ENCODE data around the gene OLIG2. TPM values are rescaled to one million over a fixed set of nuclear protein-coding genes. Genes with fewer than 3 reads are reported as not detected.

OLIG2 gene
- polyA plus RNA-seq, 1 of the 3 experiments (the other 2 are of a cell fraction), result not detected

DNA sequence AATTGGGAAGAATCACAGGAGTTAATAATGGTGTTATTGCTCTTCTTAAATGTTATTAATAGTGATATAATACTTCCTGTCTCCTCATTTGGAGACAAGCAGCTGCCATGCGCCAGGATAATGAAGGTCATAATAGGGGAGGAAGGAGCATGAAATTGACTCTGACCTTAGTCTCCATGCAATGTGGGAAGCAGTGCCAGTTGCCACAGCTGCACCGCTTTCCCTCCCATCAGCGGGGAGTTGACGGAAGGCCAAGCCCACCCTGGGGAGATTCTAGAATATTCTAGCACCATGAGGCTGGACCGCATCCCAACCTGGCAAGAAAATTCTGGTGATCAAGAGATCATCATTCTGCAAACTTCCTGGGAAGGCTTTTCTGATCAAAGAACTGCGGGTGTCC is 33.2 kb downstream of the OLIG2 start:
- H3K27me3 ChIP-seq (ENCODE audit: insufficient read depth), result peaks cover 88% of the 10 kb centered on the region
- H3K4me1 ChIP-seq (ENCODE audit: control insufficient read depth in 1 of 2, insufficient read depth in 2 of 2, low read depth in 1 of 2, low read length in 1 of 2), result no peaks in the 10 kb centered on the region
- ChIA-PET CTCF (no interaction called here), POLR2A (no interaction called here)
- H2AFZ ChIP-seq (ENCODE audit: low read depth), result no peak overlapping the region
- H3K9ac ChIP-seq, result no peak overlapping the region
- no peaks in the 10 kb centered on the region for H3K9me2 ChIP-seq
- no peak overlapping the region for H3K4me3 ChIP-seq (ENCODE audit: low read depth in 2 of 2, low read length in 1 of 2)
- DNase-seq, result no peak
- H3F3A ChIP-seq (replicated peaks; ENCODE audit: insufficient read depth), result no peaks in the 10 kb centered on the region
- 6% methylated on average over 6 of the region's 6 CpGs for WGBS (ENCODE audit: low lambda C conversion rate)
- TF ChIP-seq, protein P1, sequence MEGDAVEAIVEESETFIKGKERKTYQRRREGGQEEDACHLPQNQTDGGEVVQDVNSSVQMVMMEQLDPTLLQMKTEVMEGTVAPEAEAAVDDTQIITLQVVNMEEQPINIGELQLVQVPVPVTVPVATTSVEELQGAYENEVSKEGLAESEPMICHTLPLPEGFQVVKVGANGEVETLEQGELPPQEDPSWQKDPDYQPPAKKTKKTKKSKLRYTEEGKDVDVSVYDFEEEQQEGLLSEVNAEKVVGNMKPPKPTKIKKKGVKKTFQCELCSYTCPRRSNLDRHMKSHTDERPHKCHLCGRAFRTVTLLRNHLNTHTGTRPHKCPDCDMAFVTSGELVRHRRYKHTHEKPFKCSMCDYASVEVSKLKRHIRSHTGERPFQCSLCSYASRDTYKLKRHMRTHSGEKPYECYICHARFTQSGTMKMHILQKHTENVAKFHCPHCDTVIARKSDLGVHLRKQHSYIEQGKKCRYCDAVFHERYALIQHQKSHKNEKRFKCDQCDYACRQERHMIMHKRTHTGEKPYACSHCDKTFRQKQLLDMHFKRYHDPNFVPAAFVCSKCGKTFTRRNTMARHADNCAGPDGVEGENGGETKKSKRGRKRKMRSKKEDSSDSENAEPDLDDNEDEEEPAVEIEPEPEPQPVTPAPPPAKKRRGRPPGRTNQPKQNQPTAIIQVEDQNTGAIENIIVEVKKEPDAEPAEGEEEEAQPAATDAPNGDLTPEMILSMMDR (IDR thresholded peaks at IDR 0.05), result no peak
- TF ChIP-seq RXRA (IDR thresholded peaks at IDR 0.05; ENCODE audit: borderline replicate concordance, low read depth) (no peak), TAF1 (IDR thresholded peaks at IDR 0.05; ENCODE audit: borderline replicate concordance, low read depth, low read length) (no peak), GATA2 (CRISPR knock-in tag; IDR thresholded peaks at IDR 0.05) (no peak), YY1 (IDR thresholded peaks at IDR 0.05; ENCODE audit: low read depth) (no peak), GABPA (IDR thresholded peaks at IDR 0.05; ENCODE audit: low read depth) (no peak), ELF1 (IDR thresholded peaks at IDR 0.05) (no peak), POLR2AphosphoS5 (IDR thresholded peaks at IDR 0.05; ENCODE audit: low read depth, low read length) (no peak), SMC3 (IDR thresholded peaks at IDR 0.05; ENCODE audit: low read depth, low read length) (no peak), CHD2 (IDR thresholded peaks at IDR 0.05; ENCODE audit: low read length, partially characterized antibody) (no peak), FOSL2 (IDR thresholded peaks at IDR 0.05; ENCODE audit: borderline replicate concordance, low read depth) (no peak), MEF2A (IDR thresholded peaks at IDR 0.05; ENCODE audit: borderline replicate concordance, low read depth) (no peak), EZH2phosphoT487 (IDR thresholded peaks at IDR 0.05; ENCODE audit: borderline replicate concordance, low read depth) (no peak), SIN3A (IDR thresholded peaks at IDR 0.05; ENCODE audit: borderline replicate concordance, low read depth, low read length) (no peak), NRF1 (IDR thresholded peaks at IDR 0.05; ENCODE audit: low read depth, low read length) (no peak), JUND (IDR thresholded peaks at IDR 0.05) (no peak)
- TF ChIP-seq, protein P2, sequence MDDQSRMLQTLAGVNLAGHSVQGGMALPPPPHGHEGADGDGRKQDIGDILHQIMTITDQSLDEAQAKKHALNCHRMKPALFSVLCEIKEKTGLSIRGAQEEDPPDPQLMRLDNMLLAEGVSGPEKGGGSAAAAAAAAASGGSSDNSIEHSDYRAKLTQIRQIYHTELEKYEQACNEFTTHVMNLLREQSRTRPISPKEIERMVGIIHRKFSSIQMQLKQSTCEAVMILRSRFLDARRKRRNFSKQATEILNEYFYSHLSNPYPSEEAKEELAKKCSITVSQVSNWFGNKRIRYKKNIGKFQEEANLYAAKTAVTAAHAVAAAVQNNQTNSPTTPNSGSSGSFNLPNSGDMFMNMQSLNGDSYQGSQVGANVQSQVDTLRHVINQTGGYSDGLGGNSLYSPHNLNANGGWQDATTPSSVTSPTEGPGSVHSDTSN (IDR thresholded peaks at IDR 0.05), result no peak
- TF ChIP-seq, protein P3, sequence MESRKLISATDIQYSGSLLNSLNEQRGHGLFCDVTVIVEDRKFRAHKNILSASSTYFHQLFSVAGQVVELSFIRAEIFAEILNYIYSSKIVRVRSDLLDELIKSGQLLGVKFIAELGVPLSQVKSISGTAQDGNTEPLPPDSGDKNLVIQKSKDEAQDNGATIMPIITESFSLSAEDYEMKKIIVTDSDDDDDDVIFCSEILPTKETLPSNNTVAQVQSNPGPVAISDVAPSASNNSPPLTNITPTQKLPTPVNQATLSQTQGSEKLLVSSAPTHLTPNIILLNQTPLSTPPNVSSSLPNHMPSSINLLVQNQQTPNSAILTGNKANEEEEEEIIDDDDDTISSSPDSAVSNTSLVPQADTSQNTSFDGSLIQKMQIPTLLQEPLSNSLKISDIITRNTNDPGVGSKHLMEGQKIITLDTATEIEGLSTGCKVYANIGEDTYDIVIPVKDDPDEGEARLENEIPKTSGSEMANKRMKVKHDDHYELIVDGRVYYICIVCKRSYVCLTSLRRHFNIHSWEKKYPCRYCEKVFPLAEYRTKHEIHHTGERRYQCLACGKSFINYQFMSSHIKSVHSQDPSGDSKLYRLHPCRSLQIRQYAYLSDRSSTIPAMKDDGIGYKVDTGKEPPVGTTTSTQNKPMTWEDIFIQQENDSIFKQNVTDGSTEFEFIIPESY (IDR thresholded peaks at IDR 0.05; ENCODE audit: borderline replicate concordance, low read depth), result no peak
- TF ChIP-seq, protein P4, sequence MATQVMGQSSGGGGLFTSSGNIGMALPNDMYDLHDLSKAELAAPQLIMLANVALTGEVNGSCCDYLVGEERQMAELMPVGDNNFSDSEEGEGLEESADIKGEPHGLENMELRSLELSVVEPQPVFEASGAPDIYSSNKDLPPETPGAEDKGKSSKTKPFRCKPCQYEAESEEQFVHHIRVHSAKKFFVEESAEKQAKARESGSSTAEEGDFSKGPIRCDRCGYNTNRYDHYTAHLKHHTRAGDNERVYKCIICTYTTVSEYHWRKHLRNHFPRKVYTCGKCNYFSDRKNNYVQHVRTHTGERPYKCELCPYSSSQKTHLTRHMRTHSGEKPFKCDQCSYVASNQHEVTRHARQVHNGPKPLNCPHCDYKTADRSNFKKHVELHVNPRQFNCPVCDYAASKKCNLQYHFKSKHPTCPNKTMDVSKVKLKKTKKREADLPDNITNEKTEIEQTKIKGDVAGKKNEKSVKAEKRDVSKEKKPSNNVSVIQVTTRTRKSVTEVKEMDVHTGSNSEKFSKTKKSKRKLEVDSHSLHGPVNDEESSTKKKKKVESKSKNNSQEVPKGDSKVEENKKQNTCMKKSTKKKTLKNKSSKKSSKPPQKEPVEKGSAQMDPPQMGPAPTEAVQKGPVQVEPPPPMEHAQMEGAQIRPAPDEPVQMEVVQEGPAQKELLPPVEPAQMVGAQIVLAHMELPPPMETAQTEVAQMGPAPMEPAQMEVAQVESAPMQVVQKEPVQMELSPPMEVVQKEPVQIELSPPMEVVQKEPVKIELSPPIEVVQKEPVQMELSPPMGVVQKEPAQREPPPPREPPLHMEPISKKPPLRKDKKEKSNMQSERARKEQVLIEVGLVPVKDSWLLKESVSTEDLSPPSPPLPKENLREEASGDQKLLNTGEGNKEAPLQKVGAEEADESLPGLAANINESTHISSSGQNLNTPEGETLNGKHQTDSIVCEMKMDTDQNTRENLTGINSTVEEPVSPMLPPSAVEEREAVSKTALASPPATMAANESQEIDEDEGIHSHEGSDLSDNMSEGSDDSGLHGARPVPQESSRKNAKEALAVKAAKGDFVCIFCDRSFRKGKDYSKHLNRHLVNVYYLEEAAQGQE (IDR thresholded peaks at IDR 0.05; ENCODE audit: low read depth, low read length), result no peak
- no peaks in the 10 kb centered on the region for H3K9me3 ChIP-seq
- no peaks in the 10 kb centered on the region for H3K36me3 ChIP-seq (replicated peaks in 1 of 2; ENCODE audit: control insufficient read depth in 1 of 2, insufficient read depth in 2 of 2, low read length in 1 of 2)
- no peaks in the 10 kb centered on the region for H3K79me2 ChIP-seq (ENCODE audit: insufficient read depth)
- no peak overlapping the region for H3K27ac ChIP-seq (ENCODE audit: low read depth in 2 of 2, low read length in 1 of 2)
- H4K20me1 ChIP-seq (ENCODE audit: insufficient read depth), result no peaks in the 10 kb centered on the region
- no peak overlapping the region for H3K4me2 ChIP-seq

All from SK-N-SH (cell line).